Stimulated activated CD8-positive, alpha-beta memory T cell treated with anti-CD3 and anti-CD28 coated beads, Interleukin-4, amount 100 ng/mL, for 48 hours (primary cell): Measurements from ENCODE around the gene MIER3.

Experiments
- DNase-seq: peaks from one replicate; pipeline ENCODE4 v3.0.0-alpha.2; 2020

Gene MIER3

GRCh38 chr5:56893251-56893951, 58.5 kb downstream of the MIER3 start:
- no peak for DNase-seq

DNA sequence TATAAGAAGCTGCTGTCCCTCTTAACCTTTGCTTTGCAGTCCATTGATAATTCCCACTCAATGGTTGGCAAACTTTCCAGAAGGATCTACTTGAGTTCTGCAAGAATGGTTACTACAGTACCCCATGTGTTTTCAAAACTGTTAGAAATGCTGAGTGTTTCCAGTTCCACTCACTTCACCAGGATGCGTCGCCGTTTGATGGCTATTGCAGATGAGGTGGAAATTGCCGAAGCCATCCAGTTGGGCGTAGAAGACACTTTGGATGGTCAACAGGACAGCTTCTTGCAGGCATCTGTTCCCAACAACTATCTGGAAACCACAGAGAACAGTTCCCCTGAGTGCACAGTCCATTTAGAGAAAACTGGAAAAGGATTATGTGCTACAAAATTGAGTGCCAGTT, 70.4 kb downstream of the MIER3 start:
- no peak for DNase-seq

DNA sequence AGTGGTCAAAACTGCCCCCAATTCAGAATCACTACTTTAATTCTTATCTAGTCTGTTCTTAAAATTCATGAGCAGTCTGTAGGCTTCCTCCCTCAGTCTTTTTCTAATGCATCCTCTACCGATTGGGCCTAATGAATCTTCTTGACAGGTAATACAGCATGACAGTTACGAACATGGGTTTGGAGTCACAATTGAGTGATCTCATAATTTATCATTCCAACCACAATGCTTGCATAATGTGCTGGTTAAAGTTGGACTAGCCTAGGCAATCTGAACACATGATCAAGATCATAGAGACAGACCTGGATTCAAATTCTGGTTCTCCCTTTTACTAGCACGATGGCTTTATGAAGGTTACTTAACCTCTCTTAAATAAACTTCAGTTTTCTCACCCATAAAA, 75.6 kb downstream of the MIER3 start:
- no peak for DNase-seq

DNA sequence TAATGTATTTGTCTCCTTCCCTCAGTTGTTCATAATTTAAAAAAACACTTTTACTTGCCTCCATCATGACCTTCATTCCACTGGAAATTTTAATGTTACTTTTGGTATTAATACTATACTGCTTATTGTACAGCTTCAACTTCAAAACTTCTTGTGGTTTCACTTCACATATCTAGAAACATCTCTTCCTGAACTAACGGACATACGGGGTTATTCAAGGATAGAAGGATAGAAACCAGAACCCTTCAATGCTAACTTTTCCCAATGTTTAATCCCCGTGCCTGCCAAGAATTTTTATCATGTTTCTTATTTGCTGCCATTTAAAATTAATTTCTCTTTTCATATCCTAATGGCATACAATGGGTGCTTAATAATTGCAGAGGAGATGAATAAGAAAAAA, 78.9 kb downstream of the MIER3 start:
- no peak for DNase-seq

DNA sequence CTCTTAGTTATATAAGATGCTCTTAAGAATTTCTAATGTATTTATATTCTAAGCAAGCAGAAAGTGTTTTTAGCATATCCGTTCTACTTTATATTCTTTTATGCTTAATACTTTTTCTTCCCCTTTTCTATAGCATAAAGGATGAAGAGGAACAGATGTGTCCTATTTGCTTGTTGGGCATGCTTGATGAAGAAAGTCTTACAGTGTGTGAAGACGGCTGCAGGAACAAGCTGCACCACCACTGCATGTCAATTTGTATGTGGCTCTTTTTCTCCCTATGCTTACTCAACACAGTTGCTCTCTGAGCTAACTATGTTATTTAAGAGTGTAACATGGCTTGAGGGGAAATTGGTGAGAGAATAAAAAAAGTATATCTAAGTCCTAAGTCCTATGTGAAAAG, 80.1 kb downstream of the MIER3 start:
- no peak for DNase-seq
